Fibroblast of the aortic adventitia (primary cell): Measurements from ENCODE around the gene PALS1. TPM values are rescaled to one million over a fixed set of nuclear protein-coding genes. Genes with fewer than 3 reads are reported as not detected.

Source experiments
- DNase-seq: peaks from one replicate; pipeline ENCODE4 v3.0.0-alpha.2; 2010; ENCODE audit warnings: low read depth
- H3K4me3 ChIP-seq: 2 replicates; pipeline ENCODE4 v1.5.1; 2011; ENCODE audit warnings: low read depth, mild to moderate bottlenecking, control low read depth, low read length, moderate library complexity
- CTCF ChIP-seq: IDR thresholded peaks from 2 replicates; pipeline ENCODE4 v1.5.1; 2011; ENCODE audit warnings: mild to moderate bottlenecking, low read length, control low read depth, inconsistent platforms; ENCODE audit not compliant: insufficient read depth
- total RNA-seq: library from RNA; depleted of rRNA; stranded (reverse); fragments of >200 nt; gene quantifications from 2 replicates; pipeline ENCODE4 v1.2.3, GENCODE V29; 2012; ENCODE audit warnings: low replicate concordance

PALS1 gene
- total RNA-seq, 1 donor: 23.6 TPM

- no peak overlapping the region for H3K4me3 ChIP-seq
- TF ChIP-seq CTCF: no peak
- no peak for DNase-seq
Measured at GRCh38 chr14:67239582-67239981, 1.7 kb upstream of the PALS1 start.

GRCh38 chr14:67240168-67240932 is 885 bp upstream of the PALS1 start:
- TF ChIP-seq CTCF: no peak
- no peak for DNase-seq
- H3K4me3 ChIP-seq: peak overlapping the region; percentile 73

GRCh38 chr14:67240978-67241410 is 241 bp upstream of the PALS1 start:
- peak; percentile 94 for DNase-seq
- H3K4me3 ChIP-seq: peak overlapping the region; percentile 87
- no peak for TF ChIP-seq CTCF

GRCh38 chr14:67242168-67242420 is 859 bp downstream of the PALS1 start:
- TF ChIP-seq CTCF: no peak
- DNase-seq: no peak
- peak overlapping the region; percentile 87 for H3K4me3 ChIP-seq

GRCh38 chr14:67245104-67245503 is 3.9 kb downstream of the PALS1 start:
- no peak for DNase-seq
- no peak for TF ChIP-seq CTCF
- H3K4me3 ChIP-seq: no peak overlapping the region

GRCh38 chr14:67251573-67252226 is 10.5 kb downstream of the PALS1 start:
- no peak overlapping the region for H3K4me3 ChIP-seq
- DNase-seq: peak; percentile 75
- TF ChIP-seq CTCF: no peak

GRCh38 chr14:67253076-67253635 is 11.9 kb downstream of the PALS1 start:
- DNase-seq: no peak
- TF ChIP-seq CTCF: no peak
- H3K4me3 ChIP-seq: no peak overlapping the region
